Stimulated activated CD8-positive, alpha-beta memory T cell treated with anti-CD3 and anti-CD28 coated beads, Interleukin-2, amount 100 ng/mL, for 48 hours (primary cell): ENCODE results near the gene AK4.
"Not testable (repeated sequence)": the region's sequence is repeated elsewhere in the genome, so short reads cannot be mapped to it uniquely, and the experiment has no call there.

Experiments
- DNase-seq, 2 donors: peaks; one replicate each; pipeline ENCODE4 v3.0.0-alpha.2; 2020; ENCODE audit warnings: low read depth in 2 of 2

The AK4 gene

DNA sequence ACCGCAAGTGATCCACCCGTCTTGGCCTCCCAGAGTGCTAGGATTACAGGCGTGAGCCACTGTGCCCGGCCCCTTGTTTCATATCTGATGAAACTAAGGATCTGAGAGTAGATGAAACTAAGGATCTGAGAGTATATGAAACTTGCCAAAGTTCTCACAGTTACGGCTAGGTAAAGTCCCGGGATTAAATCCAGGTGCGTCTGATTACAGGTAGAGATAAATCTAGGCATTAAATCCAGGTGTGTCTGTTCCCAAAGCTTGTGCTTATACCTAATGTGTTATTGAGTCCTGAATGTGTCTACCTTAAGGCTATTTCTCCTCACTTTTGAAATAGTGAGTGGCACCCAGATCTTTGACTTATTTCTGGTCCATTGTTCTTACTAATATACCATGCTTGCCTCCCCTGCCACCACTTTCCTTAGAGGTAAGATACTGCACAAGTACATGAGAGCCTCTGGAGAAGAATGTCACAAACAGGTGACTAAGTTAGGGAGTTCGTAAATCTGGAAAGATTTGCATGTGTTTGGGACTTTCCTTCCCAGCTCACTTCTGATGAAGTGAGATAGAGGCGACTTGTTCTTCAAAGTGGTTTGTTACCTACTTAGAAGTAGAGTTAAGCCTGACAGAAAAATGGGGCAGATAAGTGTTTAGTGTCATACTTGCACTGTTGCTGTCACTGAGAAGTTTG is 66.5 kb downstream of the AK4 start:
- no peak for DNase-seq

DNA sequence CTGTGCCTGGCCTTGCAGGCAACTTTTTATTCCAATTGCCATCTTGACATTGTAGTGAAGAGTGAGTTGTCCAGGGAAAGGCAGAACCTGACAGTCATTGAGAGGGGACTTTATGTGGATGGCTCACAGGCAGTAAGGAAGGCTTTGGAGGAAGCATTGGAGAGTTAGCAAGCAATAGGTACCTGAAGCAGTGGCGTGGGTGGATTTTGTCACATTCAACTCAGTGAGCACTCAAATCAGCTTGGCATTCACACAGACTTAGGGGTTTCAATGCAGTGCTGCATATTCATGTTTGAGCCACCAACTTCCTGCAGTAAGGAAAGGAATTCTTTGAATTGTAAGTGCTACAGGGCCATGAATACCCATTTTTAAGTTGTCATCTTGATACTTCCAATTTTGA is 69.0 kb downstream of the AK4 start:
- no peak for DNase-seq

DNA sequence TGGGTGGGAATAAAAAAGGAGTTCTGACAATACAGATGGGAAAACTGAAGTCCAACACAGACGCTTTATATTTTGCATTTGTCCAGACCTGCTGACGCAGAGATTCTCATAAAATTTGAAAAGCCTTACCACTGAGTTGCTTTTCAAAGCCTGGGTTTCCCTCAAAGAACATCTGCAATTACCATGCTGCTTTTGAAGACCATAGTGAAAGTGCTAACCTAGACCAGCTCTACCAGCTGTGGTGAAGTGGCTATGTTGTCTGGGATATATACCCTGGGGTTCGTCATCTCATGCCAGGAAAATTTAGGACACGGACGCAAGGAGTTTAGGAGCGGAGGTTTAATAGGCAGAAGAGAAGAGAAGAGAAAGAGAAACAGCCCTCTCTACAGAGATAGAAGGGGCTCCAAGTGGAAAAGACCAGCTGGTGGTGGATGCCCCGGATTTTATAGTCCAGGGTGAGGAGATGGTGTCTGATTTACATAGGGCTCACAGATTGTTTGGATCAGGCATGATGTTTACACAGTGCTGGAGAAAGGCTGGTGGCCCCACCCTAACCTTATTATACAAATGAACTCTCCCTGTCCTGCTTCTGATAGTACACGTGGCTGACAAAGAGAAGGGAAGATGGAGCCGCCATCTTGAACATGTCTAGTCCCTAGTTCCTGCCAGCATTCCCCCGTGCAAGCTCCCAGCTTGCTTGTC is 73.8 kb downstream of the AK4 start:
- no peak for DNase-seq

DNA sequence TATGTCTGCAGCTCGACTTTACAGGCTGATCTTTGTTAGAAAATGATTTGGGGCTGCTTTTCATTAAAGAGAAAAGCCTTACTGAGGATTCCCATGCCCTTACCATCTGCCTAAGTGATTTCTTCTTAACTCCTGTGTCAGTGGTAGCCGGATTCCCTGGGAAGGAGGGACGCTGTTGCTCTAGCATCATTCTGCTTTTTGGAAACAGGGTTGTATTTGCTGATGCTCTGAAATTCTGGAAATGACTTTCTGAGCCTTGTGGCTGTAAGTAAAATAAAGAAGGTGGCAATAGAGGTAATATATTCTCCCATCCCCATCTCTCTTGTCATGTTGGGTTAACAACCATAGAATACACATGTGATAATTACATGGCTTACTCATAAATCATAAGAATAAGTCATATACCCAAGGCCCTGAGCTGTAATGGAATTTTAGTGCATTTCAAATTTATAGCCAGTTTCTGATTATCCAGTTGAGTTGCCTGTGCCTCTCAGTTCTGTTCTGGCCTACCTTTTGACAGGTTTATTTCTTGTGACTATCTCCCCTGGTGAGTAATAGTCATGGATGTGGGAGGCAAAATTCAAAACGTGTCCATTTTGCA is 74.4 kb downstream of the AK4 start:
- no peak for DNase-seq

DNA sequence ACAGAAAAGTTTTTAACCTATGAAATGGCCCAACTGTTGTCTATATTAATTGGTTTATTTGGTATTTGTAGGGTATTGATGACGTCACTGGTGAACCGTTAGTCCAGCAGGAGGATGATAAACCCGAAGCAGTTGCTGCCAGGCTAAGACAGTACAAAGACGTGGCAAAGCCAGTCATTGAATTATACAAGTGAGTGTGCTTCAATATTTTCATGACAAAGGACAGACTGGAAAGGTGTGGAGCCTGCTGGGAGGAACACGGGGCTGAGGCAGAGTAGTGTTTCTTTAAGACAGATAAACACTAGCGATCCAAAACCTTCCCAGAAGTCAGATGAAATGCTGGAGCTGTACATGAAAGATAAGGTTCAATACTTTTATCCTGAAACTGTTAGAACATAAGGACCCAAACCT is 76.7 kb downstream of the AK4 start:
- no peak for DNase-seq

DNA sequence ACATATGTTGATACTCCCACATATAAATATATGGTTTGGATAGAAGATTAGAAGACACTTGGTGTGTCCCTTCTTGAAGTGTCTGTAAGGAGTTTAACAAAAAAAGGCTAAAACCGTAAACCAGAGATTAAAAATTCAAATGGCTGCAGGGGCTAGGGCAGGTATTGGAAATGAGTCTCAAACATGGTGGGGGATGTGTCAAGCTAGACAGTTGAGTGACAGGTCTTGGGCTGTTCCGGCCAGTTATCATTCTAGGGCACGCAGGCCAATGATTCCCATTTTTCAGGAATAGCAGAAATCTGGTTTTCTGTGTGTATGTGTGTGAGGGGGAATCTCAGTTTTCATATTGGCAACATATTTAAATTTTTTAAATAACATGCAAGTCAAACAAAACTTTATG is 77.2 kb downstream of the AK4 start:
- no peak for DNase-seq

DNA sequence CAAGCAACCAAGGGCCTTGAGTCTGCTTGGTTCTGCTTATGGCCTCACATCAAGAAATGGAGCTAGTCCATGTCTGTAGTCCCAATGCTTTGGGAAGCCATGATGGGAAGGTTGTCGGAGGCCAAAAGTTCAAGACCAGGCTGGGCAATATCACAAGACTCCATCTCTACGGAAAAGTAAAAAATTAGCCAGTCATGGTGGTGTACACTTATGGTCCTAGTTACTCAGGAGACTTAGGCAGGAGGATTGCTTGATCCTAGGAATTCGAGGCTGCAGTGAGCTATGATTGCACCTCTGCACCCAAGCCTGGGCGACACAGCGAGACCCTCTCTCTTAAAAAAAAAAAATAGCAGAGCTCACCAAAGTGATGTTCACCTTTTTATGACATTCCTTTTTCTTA is 81.2 kb downstream of the AK4 start:
- no peak for DNase-seq

DNA sequence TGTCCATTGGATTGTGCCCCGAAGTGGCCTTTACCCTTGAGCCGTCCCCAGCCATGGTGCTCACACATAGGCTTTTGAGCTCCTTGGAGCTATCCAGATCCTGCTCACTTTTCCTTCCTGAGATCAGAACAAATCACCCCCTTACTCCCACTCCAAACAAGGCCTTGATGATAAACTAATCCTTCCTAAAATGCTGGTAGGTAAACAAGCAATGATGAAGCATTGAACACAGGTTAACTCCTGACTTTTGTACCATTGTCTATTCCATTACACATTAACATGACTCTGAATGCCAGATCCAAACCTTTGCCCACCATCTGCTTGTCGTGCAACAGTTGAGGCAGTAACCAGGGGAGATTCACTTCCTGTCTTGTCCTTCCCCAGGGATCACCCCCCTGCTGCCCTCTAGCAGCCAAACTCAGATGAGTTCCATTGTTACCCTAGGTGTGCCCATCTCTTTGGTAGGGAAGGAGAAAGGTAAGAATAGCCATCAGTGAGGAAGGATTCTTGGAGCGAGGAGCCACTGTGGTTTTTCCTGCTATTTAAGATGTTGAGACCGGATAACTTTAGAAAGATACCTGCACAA is 81.8 kb downstream of the AK4 start:
- no peak for DNase-seq

DNA sequence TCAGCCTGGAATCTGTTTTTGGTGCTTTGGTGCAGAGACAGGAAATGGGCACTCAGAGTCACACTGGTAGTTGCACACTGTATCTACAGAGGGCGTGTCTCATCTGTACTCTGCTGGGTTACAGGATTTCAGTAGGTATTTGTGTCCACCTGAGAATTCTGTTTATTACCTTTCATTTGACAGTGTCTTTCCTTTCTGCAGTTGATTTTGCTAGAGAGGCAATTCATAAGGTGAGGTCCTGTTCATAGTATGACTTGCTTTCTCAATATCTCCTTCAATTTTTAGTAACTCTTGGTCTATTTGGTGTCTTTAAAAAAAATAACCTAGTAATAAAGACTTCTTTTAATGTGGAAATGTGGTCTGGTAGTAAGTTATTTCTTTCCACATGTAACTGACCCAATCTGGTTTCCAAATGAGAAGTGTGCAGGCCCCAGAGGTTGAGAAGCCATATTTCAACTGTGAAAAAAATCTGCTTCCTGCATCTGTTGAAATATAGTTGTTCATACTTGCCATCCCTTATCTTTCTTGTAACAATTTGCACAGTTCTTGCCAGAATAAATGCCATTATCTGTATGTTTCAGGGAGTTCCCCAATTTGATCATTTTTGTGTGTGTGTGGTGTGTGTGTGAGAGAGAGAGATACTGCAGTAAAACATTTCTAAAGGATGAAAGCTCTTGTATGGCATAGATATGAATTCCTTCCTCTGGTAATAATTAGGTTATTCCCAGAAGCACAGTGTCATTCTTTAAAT is 82.9 kb downstream of the AK4 start:
- DNase-seq, result no peak

DNA sequence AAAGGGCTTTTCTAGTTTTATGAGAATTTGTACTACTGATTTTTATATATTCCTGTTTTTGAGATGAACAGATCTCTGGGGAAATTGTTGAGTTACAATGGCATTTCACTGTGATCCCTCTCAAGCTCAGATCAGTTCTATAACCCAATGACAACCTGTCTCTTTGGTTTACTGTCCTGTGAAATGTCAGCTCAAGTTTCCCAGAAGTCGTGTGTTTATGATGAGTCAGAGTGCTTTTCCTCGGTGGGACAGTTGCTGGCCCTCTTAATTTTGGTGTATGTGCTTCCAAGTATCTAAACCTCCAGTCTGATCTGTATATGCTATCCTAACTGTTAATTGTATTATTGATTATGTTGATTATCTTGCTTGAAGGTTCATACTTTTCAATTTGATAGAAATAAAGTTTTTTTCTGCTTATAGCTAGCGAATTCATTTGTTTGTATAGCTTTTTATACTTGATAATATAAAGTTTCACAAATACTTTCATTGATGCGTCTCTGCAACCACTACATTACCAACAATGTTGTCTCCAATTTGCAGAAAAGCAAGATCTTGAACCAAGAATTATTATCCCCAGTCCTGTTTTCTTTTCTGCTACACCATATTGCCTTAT is 83.8 kb downstream of the AK4 start:
- DNase-seq, result no peak

DNA sequence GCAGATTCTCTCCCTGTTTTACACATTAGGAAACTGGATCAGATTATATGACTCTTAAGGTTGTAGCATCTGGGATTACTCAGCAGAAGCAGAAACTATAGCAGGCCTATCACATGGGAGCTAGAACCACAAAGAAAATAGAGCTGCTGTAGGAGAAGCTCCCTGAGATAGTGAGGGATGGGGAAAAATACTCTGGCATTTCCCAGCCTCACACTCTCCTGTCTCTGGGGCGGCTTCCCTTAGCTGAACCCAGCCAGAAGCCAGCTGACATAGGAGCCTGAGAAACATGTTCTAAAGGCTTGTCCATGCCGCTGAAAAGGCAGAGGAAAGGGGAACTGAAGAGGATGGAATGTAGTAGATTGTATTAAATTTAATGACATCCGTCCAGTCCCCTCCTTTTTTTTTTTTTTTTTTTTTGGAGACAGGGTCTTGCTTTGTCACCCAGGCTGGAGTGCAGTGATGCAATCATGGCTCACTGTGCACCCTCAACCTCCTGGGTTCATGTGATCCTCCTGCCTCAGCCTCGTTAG is 84.5 kb downstream of the AK4 start:
- DNase-seq, result no peak

DNA sequence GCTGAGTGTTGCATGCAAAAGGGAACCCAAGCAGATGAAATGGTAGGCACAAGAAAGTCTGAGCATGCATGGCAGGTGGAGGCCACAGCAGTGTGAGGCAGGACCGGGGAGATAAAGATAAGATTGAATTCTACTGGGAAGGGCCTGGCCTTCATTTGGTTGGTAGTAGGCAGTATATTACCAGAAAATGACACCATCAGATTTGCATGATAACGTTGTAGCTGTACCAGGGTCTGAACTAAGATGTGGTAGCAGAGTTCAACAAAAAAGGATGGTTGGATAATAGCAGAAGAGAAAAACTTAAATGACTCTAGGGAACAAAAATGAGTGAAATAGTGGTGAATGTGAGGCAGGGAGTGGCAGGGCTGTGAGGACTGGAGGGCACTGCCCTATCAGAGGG is 85.8 kb downstream of the AK4 start:
- DNase-seq, result no peak

DNA sequence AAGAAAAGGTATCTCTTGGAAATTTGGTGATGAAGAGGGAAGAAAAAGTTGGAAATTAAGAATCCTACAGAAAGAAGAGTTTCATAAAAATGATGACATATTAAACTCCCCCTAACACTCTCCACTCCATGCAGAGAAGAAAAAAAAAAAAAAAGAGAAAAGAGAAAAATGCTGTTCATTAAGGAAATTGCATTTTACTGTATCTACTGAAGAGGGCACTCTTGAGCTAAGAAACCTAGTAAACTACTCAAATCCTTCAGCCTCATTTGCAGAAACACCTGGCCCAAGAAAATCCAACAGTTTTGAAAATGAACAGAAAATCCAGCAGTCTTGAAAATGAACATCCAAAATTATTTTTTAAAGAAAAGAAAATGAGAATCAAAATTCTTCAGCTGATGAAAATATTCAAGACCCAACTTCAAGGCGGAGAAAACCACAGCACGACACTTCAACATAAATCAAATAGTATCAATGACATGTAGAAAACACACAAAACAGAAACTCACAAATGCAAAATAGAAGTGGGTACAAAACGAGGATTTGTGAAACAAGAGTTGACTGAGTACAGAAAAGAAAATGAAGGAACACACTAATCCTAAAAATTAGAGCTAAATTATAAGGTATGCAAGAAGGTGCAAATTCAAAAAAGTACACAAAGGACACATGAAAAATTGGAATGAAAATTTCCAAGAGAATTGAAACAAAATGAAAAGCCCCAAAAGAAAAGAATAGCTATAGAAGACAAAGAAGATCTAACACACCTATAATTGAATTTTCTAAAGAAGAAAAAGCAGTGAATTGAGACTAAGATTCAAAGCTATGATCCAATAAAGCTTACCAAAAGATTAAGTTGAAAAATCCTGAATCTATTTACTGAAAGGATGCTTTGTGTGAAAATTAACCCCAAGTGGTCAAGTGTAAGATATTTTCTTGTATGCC is 88.1 kb downstream of the AK4 start:
- DNase-seq, result no peak

DNA sequence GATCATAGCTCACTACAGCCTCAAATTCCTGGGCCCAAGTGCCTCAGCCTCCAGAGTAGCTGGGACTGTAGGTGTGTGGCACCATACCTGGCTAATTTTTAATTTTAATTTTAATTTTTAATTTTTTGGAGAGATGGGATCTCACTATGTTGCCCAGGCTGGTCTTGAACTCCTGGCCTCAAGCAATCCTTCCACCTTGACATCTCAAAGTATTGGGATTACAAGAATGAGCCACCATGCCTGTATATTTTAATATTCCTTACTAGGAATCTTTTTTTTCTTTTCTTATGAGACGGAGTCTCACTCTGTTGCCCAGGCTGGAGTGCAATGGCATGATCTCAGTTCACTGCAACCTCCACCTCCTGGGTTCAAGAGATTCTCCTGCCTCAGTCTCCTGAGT is 89.1 kb downstream of the AK4 start:
- DNase-seq, result not testable (repeated sequence)

DNA sequence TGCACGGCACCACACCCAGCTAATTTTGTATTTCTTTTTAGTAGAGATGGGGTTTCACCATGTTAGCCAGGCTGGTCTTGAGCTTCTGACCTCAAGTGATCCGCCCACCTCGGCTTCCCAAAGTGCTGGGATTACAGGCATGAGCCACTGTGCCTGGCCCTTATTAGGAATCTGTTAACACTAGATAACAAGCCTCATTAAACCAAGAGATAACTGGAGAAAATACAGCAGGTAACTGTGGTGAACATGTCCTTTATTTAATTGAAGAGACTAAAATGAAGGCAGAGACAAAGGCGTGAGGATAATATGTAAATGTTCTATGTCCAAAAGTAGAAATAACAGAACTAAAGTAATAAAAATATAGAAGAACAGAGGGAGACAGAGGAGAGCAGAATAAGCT is 89.5 kb downstream of the AK4 start:
- DNase-seq, result no peak

DNA sequence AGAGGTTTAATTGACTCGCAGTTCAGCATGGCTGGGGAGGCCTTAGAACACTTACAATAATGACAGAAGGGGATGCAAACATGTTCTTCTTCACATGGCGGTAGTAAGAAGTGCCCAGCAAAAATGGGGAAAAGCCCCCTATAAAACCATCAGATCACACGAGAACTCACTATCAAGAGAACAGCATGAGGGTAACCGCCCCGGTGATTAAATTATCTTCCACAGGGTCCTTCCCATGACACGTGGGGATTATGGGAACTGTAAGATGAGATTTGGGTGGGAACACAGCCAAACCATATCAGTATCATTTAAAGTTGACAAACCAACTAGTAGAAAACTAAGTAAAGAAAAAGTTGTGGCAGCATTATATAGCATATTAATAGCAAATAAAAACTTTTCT is 90.0 kb downstream of the AK4 start:
- no peak for DNase-seq

DNA sequence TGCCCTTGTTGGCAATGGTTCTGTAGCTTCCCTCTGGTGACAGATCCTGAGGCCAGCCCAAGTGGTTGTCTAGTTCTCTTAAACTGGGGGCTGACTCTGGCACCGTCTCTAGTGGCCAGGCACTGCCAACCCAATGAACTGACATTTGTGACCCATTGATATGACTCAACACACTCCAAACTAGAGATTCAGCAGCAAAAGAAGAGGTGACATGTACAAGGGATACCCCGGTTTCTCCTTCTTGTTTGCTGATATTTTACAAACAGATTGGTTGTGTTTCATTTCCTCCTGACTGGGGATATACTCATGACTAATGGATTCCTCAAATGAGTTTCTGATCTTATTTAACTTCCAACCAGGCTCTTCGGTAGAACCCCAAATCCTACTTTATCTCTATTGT is 95.5 kb downstream of the AK4 start:
- DNase-seq, result no peak

DNA sequence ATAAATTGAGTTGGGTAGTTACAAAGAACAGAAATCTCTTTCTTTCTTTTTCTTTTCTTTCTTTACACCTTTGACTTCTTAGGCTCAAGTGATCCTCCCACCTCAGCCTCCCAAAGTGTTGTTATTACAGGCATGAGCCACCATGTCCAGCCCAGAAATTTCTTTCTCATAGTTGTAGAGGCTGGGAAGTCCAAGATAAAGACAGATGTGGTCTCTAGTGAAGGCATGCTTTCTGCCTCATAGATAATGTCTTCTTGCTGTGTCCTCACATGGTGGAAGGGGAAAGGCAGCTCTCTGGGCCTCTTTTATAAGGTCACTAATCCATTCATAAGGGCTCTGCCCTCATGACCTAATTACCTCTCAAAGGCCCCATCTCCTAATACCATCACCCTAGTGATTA is 97.3 kb downstream of the AK4 start:
- no peak for DNase-seq

DNA sequence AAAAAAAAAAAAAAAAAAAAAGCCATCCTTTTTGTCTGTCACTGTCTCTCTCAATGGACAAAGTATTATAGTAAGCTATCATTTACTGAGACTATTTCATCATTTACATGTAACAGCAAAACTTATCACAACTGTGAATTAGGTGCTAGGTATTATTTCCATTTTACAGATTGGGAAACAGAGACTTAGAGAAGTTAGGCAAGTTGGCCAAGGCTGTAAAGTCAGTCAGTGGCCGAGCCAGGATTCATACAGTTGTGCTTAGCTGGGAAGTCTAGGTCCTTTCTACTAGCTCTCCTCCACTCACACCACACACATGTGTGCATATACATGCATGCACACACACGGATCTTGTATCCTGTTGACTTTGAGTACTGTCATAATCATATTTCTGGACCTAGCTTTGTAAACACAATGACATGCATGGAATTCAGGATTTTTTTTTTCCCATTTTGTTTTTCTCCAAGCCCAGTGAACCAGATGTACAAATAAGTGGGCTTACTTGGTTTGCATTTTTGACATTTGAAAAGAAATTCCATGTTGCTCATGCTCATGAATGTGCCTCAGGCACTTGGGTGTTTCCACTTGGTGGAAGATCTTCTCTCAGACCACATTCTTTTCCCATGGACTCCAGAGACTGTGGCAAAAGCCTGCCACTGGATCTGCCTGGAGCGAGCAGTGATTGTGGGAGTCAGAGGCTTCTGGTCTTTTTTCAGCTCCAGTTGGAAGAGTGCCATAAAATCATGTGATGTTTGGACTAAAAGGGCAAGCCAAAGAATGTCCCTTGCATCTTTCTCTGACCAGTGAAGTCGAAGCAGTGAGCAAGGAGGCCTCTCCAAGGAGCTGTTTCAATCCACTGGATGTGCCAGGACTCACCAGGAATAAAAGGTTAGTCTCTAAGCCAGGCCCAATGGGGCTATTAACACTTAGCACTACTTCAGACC is 99.7 kb downstream of the AK4 start:
- DNase-seq, result no peak
